Measurements from ENCODE around the gene ADAMTSL3. TPM values are rescaled to one million over a fixed set of nuclear protein-coding genes. Genes with fewer than 3 reads are reported as not detected.

The ADAMTSL3 gene
- total RNA-seq, 1 experiment from 2014 or later, result 0.08 TPM

DNA sequence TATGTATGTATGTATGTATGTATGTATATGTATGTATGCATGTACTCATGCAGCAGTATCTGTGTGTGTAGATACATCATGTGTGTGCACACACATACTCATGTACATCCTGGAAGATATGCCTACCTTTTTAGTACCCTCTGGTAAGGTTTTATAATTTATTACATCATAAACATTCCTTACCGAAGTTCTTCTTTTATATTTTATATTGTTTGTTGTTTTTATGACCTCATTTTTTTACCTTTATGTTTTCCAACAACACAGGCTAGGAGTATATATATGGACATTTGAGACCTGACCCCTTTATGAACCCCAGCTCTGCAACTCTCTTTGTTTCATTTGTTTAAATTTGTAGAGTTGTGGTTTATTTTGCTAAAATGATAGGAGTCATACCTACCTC is 263.5 kb downstream of the ADAMTSL3 start:
- no peak for DNase-seq (ENCODE audit: low read depth, low spot score)
- in situ Hi-C loops (cut with HindIII; ENCODE audit: low pct_unique_long_range_greater_than_20kb, low sequenced_read_pairs), result no loop called here

DNA sequence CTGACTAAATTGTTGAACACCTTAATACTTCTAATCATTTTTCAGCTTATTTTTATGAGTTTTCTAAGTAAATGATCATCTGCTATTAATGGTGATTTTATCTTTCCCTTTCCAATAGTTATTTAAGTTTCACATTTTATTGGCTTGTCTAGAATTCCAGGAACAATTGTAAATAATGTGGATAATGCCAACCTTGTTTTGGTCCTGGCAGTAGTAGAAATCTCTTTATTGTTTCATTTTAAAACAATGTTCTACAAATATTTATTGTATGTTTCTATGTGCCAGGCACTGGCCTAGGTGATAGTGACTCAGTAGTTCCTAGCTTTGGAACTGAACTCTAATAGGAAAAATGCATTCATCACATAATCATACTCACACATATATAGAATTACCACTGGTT is 264.1 kb downstream of the ADAMTSL3 start:
- no peak for DNase-seq (ENCODE audit: low read depth, low spot score)
- in situ Hi-C loops (cut with HindIII; ENCODE audit: low pct_unique_long_range_greater_than_20kb, low sequenced_read_pairs), result no loop called here

- in situ Hi-C loops (cut with HindIII; ENCODE audit: low pct_unique_long_range_greater_than_20kb, low sequenced_read_pairs), result no loop called here
- DNase-seq (ENCODE audit: low read depth, low spot score), result no peak
These were observed 265.5 kb downstream of the ADAMTSL3 start for GRCh38 chr15:83919319-83919830.

DNA sequence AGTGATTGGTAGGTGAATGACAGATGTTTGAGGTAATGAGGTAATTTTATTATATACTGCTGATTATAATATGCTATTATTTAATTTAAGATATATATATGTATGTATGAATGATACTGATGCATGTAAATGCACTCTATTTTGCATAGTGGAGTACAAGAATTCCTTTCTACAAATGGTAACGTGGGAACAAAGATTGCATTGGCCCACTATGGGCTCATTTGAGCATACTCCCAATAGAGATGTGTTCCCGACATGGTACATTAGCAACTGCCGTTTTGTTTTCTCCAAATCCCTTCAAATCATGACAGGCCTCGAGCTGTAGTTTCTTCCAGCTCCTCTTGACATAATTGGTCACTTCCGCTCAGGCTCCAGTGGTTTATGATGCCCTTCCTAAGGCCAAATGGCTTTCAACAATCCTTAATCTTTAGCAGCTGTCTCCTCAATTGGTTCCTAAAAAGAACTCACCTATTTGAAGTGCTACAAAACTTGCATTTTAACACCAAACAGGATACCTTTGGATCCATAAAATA is 266.1 kb downstream of the ADAMTSL3 start:
- in situ Hi-C loops (cut with HindIII; ENCODE audit: low pct_unique_long_range_greater_than_20kb, low sequenced_read_pairs), result no loop called here

GRCh38 chr15:83922649-83923294 is 268.8 kb downstream of the ADAMTSL3 start:
- DNase-seq (ENCODE audit: low read depth, low spot score), result no peak

More for the DNA sequence above, 266.1 kb downstream of the ADAMTSL3 start:
- no peak for DNase-seq (ENCODE audit: low read depth, low spot score)

DNA sequence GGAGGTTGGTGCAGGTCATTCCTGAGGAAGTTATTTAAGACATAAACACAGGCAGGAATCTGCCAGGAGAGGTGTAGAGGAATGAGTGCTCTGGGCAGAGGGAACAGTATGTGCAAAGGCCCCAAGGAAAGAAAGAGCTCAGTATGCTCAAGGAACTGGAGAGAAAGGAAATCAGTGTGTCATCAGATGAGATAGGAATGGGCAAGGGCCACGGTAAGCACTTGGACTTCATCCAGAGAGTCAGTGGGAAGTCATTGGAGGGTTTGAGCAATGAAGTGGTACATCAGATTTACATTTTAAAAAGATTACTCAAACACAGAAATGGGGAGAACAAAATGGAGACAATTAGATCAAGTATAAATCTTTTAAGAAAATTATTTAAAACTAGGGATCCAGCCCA is 272.2 kb downstream of the ADAMTSL3 start:
- DNase-seq (ENCODE audit: low read depth, low spot score), result no peak
- in situ Hi-C loops (cut with HindIII; ENCODE audit: low pct_unique_long_range_greater_than_20kb, low sequenced_read_pairs), result no loop called here

More at GRCh38 chr15:83922649-83923294, 268.8 kb downstream of the ADAMTSL3 start:
- in situ Hi-C loops (cut with HindIII; ENCODE audit: low pct_unique_long_range_greater_than_20kb, low sequenced_read_pairs), result no loop called here

DNA sequence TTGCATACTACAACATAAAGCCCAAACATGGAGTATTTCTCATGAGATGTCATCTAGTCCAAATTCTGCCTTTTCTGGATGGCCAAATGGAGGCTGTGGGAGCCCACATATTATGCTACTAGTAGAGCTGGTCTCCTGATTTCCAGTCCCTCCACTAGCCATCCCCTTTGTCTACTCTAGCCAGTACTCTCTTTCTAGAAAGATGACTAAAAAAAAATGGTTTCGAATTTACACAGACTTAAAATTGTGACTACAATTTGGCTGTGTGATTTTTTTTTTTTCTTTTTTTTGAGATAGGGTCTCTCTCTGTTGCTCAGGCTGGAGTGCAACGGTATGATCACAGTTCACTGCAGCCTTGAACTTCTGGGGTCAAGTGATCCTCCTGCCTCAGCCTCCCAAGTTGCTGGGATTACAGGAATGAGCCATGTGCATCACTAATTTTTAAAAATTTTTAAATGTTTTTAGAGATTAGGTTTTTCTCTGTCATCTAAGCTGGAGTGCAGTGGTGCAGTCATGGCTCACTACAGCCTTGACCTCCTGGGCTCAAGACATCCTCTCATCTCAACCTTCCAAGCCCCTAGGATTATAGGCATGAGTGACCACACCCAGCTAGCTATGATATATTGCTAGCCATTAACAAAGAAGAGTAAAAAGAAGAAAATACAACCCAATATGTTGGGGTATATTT is 273.9 kb downstream of the ADAMTSL3 start:
- in situ Hi-C loops (cut with HindIII; ENCODE audit: low pct_unique_long_range_greater_than_20kb, low sequenced_read_pairs), result no loop called here
- no peak for DNase-seq (ENCODE audit: low read depth, low spot score)

GRCh38 chr15:83928392-83928734 is 274.4 kb downstream of the ADAMTSL3 start:
- DNase-seq (ENCODE audit: low read depth, low spot score), result no peak
- in situ Hi-C loops (cut with HindIII; ENCODE audit: low pct_unique_long_range_greater_than_20kb, low sequenced_read_pairs), result no loop called here

DNA sequence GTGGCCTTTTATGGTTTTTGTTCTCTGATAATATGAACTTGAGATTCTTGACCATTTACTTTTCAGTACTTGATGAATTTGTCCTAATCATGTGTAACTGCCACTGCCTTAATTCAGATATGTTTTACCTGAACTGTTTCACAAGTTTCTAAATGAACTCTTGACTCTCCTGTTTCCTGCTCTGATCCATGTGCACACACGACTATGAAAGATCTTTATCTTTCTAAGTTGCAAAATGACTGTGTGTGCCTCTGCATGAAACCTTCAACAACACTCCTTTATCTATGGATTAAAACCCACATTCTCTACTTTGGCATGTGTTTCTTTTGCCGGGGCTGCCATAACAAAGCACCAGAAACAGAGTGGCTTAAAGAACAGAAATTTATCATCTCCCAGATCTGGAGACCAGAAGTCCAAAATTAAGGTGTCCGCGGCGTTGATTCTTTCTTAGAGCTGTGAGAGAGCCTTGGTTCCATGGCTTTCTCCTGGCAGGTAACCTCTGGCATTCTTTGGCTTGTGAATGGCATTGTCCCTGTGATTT is 275.0 kb downstream of the ADAMTSL3 start:
- in situ Hi-C loops (cut with HindIII; ENCODE audit: low pct_unique_long_range_greater_than_20kb, low sequenced_read_pairs), result no loop called here
- no peak for DNase-seq (ENCODE audit: low read depth, low spot score)

DNA sequence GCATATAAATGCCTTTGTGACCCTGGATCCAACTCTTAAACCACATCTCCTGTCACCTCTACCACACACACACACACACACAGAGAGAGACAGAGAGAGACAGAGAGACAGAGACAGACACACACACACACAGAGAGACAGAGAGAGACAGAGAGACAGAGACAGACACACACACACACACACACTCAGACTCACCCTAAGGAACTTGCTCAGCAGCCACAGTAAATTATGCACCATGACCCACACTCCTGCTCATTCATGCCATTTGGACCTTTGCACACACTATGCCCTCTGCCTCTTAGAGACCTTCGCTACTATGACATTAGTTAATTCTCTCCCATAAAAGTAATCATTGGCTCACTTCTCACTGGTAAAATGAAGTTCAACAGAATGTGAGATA is 275.7 kb downstream of the ADAMTSL3 start:
- in situ Hi-C loops (cut with HindIII; ENCODE audit: low pct_unique_long_range_greater_than_20kb, low sequenced_read_pairs), result no loop called here
- no peak for DNase-seq (ENCODE audit: low read depth, low spot score)

GRCh38 chr15:83930392-83931212 is 276.7 kb downstream of the ADAMTSL3 start:
- in situ Hi-C loops (cut with HindIII; ENCODE audit: low pct_unique_long_range_greater_than_20kb, low sequenced_read_pairs), result no loop called here
- DNase-seq (ENCODE audit: low read depth, low spot score), result no peak

DNA sequence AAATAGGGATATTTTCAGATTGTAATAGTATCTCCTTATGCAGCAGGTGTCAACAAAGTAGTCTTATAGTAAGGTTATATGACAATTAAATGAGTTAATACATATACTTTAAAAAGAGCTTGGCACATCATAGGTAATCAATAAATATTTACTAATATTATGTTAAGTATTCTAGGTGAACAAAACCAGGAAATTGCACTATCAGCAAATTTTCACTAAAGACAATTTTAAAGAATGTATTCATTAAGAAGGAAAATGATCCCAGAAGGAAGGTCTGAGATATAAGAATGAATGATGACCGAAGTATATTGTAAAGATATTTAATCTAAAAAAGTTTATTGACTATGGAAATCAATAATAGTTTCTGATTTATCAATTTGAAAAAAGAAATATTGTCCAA is 281.9 kb downstream of the ADAMTSL3 start:
- DNase-seq (ENCODE audit: low read depth, low spot score), result no peak
- in situ Hi-C loops (cut with HindIII; ENCODE audit: low pct_unique_long_range_greater_than_20kb, low sequenced_read_pairs), result no loop called here

- in situ Hi-C loops (cut with HindIII; ENCODE audit: low pct_unique_long_range_greater_than_20kb, low sequenced_read_pairs), result no loop called here
- DNase-seq (ENCODE audit: low read depth, low spot score), result no peak
These were observed 286.2 kb downstream of the ADAMTSL3 start for GRCh38 chr15:83940136-83940535.

GRCh38 chr15:83943043-83943442 is 289.1 kb downstream of the ADAMTSL3 start:
- no peak for DNase-seq (ENCODE audit: low read depth, low spot score)
- in situ Hi-C loops (cut with HindIII; ENCODE audit: low pct_unique_long_range_greater_than_20kb, low sequenced_read_pairs), result no loop called here

DNA sequence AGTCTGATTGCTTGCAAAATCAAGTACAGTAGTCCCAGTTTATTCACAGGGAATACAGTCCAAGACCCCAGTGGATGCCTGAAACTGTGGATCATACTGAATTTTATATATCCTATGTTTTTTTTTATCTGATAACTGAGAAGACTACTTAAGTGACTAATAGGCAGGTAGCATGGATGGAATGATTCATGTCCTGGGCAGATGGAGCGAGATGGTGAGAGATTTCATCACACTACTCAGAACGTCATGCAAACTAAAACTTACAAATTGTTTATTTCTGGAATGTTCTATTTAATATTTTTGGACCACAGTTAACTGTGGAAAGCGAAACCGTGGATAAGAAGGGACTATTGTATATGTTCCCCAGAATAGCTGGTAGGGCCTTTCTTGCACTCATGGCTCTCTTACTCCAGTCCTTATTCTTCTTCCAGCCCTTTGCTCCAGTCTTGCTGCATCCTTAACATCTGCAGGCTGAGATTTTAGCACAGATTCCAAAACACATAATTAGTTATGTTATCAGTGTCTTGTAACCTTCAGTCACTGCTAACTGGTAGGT is 290.0 kb downstream of the ADAMTSL3 start:
- no peak for DNase-seq (ENCODE audit: low read depth, low spot score)

DNA sequence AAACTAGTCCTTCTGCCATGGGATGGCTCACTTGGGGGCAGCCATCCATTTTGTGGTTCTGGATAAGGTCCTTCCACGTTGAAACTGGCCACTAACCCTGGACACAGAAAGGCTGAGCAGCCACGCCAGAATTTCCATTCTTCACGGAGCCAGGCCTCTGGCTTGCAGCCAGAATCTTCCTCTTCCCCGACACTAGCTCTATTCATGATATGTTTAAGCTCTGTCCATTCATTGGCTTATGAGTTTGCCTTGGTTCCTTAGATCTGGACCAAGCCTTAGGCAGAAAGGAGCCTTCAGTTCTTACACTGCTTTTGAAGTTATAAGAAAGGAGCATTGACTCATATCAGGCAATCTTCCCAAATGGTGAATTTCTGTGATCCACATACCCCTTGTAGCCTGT is 293.2 kb downstream of the ADAMTSL3 start:
- peak; percentile 85 for DNase-seq (ENCODE audit: low read depth, low spot score)
- in situ Hi-C loops (cut with HindIII; ENCODE audit: low pct_unique_long_range_greater_than_20kb, low sequenced_read_pairs), result no loop called here

More for the DNA sequence above, 290.0 kb downstream of the ADAMTSL3 start:
- in situ Hi-C loops (cut with HindIII; ENCODE audit: low pct_unique_long_range_greater_than_20kb, low sequenced_read_pairs), result no loop called here

- no peak for DNase-seq (ENCODE audit: low read depth, low spot score)
- in situ Hi-C loops (cut with HindIII; ENCODE audit: low pct_unique_long_range_greater_than_20kb, low sequenced_read_pairs), result no loop called here
These were observed 300.6 kb downstream of the ADAMTSL3 start for GRCh38 chr15:83954506-83954905.
